ENCODE measurements around the gene KNTC1.
"Not testable (repeated sequence)": the region's sequence is repeated elsewhere in the genome, so short reads cannot be mapped to it uniquely, and the experiment has no call there.

KNTC1 gene

DNA sequence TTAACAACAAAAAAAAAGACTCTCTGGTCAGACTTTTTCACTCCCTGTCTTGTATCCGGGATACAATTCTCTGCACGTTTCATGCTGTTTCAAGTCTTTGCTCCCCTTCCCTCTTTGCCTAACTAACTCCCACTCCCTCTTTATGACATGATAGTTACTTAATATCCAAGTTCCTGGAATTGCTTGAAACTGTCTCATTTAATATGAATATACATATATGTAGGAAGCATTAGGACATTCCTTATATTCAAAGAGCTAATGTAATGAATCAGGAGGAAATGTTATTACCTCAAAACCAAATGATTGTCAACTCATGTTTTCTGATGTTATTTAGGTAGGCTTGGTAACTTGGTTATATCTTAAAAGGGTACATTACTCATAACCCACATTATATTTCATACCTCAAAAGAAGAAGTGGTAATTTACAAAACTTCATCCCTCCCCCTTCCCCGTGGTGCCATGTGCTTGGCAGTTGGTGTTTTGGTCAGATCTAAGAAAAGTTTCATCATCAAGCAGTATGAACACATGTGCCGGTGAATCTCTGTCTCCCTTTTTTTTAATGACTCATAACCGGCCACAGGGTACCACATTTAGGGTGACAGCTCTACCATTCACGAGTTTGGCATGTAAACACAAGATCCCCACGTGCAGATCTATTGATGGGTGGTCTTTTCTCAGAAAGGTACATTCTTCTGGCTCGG is 119.6 kb downstream of the KNTC1 start:
- no peak overlapping the region for H3K4me3 ChIP-seq (ENCODE audit: control insufficient read depth, low read depth, low read length)
- TF ChIP-seq, protein P1, sequence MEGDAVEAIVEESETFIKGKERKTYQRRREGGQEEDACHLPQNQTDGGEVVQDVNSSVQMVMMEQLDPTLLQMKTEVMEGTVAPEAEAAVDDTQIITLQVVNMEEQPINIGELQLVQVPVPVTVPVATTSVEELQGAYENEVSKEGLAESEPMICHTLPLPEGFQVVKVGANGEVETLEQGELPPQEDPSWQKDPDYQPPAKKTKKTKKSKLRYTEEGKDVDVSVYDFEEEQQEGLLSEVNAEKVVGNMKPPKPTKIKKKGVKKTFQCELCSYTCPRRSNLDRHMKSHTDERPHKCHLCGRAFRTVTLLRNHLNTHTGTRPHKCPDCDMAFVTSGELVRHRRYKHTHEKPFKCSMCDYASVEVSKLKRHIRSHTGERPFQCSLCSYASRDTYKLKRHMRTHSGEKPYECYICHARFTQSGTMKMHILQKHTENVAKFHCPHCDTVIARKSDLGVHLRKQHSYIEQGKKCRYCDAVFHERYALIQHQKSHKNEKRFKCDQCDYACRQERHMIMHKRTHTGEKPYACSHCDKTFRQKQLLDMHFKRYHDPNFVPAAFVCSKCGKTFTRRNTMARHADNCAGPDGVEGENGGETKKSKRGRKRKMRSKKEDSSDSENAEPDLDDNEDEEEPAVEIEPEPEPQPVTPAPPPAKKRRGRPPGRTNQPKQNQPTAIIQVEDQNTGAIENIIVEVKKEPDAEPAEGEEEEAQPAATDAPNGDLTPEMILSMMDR (conservative IDR thresholded peaks at IDR 0.05; ENCODE audit: control insufficient read depth, insufficient read depth, low read depth, low read length), result no peak
- peak; percentile 90 for DNase-seq (ENCODE audit: low read depth)

DNA sequence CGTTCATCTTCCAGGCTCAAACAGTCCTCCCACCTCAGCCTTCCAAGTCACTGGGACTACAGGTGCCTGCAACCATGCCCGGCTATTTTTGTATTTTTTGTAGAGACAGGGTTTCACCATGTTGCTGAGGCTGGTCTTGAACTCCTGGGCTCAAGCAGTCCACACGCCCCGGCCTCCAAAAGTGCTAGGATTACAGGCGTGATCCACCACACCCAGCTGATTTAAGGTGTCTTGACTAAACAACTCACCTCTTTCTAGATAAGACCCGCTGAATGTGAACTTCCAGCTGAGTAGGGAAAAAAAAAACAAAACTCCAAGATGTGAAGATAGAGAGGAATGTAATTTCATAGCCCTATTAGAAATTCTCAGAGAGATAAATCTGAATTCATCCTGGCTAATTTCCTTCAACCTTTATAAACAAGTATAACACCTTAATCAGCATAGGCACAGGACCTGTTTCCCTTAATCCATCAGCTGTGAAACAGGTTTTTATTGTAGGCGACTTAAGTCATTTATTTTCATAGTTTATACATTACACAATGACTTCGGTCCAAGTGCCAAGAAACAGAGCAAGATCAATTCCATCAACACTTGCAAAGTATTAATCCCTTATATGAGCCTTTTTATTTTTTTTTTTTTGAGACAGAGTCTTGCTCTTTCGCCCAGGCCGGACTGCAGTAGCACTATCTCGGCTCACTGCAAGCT is 124.6 kb downstream of the KNTC1 start:
- no peak for DNase-seq (ENCODE audit: low read depth)
- no peak overlapping the region for H3K4me3 ChIP-seq (ENCODE audit: control insufficient read depth, low read depth, low read length)
- TF ChIP-seq, protein P1 (conservative IDR thresholded peaks at IDR 0.05; ENCODE audit: control insufficient read depth, insufficient read depth, low read depth, low read length), result no peak

GRCh38 chr12:122653291-122653690 is 126.2 kb downstream of the KNTC1 start:
- H3K4me3 ChIP-seq (ENCODE audit: control insufficient read depth, low read depth, low read length); DNase-seq (ENCODE audit: low read depth): not testable (repeated sequence)

GRCh38 chr12:122656298-122656697 is 129.2 kb downstream of the KNTC1 start:
- no peak overlapping the region for H3K4me3 ChIP-seq (ENCODE audit: control insufficient read depth, low read depth, low read length)
- TF ChIP-seq, protein P1 (conservative IDR thresholded peaks at IDR 0.05; ENCODE audit: control insufficient read depth, insufficient read depth, low read depth, low read length), result no peak
- DNase-seq (ENCODE audit: low read depth), result no peak

DNA sequence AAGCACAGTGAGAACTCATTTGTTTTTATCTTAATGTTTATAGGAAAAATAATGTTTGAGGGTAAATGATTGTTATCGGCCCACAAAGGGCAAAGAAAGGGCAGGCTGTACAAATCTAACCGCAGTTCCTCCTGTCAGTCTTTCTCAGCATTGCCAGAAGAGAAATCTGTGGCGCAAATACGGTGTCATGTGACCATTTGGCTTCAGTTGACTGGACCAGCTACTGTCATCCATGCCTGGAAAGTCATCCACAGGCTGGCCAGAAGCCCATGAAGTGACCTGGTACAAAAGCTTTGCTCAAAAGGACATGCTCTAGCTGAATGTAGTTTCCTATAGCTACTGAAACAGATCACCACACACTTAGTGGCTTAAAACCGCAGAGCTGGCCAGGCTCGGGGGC is 132.5 kb downstream of the KNTC1 start:
- no peak for DNase-seq (ENCODE audit: low read depth)
- H3K4me3 ChIP-seq (ENCODE audit: control insufficient read depth, low read depth, low read length), result no peak overlapping the region
- TF ChIP-seq, protein P1 (conservative IDR thresholded peaks at IDR 0.05; ENCODE audit: control insufficient read depth, insufficient read depth, low read depth, low read length), result no peak

GRCh38 chr12:122661246-122661645 is 134.2 kb downstream of the KNTC1 start:
- H3K4me3 ChIP-seq (ENCODE audit: control insufficient read depth, low read depth, low read length), result no peak overlapping the region
- TF ChIP-seq, protein P1 (conservative IDR thresholded peaks at IDR 0.05; ENCODE audit: control insufficient read depth, insufficient read depth, low read depth, low read length), result no peak

GRCh38 chr12:122661938-122662337 is 134.9 kb downstream of the KNTC1 start:
- DNase-seq (ENCODE audit: low read depth), result no peak
- H3K4me3 ChIP-seq (ENCODE audit: control insufficient read depth, low read depth, low read length), result no peak overlapping the region
- TF ChIP-seq, protein P1 (conservative IDR thresholded peaks at IDR 0.05; ENCODE audit: control insufficient read depth, insufficient read depth, low read depth, low read length), result no peak

More at GRCh38 chr12:122661246-122661645, 134.2 kb downstream of the KNTC1 start:
- DNase-seq (ENCODE audit: low read depth), result no peak

Measured in fibroblast of mammary gland (primary cell).